NB4 (cell line): ENCODE measurements around the gene TST.

ENCODE experiments used
- MYC ChIP-seq: IDR thresholded peaks from 2 replicates; pipeline ENCODE4 v1.6.1; 2011; ENCODE audit warnings: low read depth, low read length
- TF ChIP-seq, protein P1 (sequence below): IDR thresholded peaks from one replicate; pipeline ENCODE4 v1.5.1; 2012; ENCODE audit warnings: low read depth, low read length

DNA sequence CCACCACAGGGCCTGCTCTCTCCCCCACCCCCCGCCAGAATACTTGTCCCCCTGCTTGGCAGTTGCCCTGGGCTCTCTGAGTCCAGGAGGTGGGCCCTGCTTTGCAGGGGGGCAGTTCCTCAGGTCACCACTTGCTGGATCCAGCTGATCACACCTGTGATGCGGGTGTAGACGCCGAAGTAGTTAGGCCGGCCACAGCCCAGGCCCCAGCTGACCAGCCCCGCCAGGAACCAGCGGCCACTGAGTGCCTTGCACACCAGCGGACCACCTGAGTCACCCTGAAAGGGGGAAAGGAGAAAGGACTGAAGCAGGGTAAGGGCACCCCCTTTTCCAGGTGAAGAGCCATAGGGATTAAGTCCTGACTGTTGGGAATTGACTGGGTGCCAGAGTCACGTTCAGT, 46.7 kb upstream of the TST start:
- TF ChIP-seq, protein P1, sequence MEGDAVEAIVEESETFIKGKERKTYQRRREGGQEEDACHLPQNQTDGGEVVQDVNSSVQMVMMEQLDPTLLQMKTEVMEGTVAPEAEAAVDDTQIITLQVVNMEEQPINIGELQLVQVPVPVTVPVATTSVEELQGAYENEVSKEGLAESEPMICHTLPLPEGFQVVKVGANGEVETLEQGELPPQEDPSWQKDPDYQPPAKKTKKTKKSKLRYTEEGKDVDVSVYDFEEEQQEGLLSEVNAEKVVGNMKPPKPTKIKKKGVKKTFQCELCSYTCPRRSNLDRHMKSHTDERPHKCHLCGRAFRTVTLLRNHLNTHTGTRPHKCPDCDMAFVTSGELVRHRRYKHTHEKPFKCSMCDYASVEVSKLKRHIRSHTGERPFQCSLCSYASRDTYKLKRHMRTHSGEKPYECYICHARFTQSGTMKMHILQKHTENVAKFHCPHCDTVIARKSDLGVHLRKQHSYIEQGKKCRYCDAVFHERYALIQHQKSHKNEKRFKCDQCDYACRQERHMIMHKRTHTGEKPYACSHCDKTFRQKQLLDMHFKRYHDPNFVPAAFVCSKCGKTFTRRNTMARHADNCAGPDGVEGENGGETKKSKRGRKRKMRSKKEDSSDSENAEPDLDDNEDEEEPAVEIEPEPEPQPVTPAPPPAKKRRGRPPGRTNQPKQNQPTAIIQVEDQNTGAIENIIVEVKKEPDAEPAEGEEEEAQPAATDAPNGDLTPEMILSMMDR, result no peak
- no peak for TF ChIP-seq MYC
